HG03460 (cell line): Measurements from ENCODE around the gene NANOS3.
A peak's percentile ranks its signal among the peaks of the same experiment; 100 is the strongest.
"Not testable (repeated sequence)": the region's sequence is repeated elsewhere in the genome, so short reads cannot be mapped to it uniquely, and the experiment has no call there.

Experiments used
- ATAC-seq: cut with Tn5 transposase; IDR thresholded peaks from one replicate; pipeline ENCODE4 v1.9.1; 2021; ENCODE audit not compliant: unreplicated experiment

NANOS3 gene

GRCh38 chr19:13843104-13843921, 33.6 kb upstream of the NANOS3 start:
- no peak for ATAC-seq

- no peak for ATAC-seq
Measured at GRCh38 chr19:13844130-13844631, 32.8 kb upstream of the NANOS3 start.

GRCh38 chr19:13846557-13847406, 30.2 kb upstream of the NANOS3 start:
- peak; percentile 60 for ATAC-seq

DNA sequence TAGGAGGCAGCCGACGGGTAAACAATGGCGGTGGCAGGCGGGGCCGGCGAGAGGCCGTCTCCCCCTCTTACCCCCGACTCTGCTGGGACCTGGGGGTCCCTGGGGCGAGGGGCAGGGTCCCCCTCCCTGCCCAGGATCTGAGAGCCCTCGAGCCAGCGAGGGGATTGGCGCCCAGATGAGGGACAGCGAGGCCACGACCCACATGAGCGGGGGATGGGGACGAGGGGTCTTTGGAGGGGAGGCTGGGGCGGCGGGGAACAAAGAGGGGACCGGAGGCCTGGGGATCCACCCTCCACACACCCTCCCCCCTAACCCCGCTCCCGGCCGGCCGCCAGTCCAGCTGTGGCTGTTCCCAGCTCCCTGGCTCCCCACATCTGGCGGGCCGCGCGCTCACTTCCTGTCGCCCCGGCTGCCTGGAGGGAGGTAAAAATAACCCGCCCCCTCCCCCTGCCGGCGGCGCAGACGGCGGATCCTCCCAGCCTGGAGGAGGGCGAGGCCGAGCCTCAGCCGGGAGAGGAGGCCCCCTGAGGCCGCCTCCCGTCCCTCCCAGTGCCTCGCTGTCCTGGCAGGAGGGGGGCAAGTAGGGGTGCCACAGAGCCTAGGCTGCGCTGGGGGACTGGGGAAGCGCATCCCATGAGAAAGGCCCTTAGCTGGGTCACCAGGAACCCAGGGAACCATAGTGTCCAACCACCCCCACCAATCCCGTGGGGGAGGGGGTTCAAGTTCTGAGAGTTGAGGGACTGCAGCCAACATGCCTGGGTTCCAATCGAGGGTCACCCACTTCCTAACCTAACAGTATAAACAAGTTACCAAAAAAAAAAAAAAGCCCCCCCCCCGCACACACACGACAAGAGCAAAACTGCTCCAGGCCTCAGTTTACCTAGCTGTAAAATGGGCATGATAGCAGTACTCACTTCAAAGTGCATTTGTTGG, 29.3 kb upstream of the NANOS3 start:
- ATAC-seq, result peak; percentile 12

DNA sequence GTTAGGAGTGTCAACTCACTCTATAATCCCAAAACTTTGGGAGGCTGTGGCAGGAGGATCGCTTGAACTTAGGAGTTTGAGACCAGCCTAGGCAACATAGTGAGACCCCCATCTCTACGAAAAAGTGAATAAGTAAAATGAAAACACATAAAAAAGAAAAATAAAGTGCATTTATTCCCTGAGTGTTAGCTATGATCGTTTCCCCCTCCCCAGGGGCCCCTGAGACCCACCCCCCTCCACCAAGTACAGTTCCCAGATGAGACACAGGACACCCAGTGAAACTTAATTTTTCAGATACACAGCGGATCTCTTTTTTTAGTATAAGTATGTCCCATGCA, 28.6 kb upstream of the NANOS3 start:
- ATAC-seq, result no peak

GRCh38 chr19:13848798-13849676, 27.9 kb upstream of the NANOS3 start:
- no peak for ATAC-seq

DNA sequence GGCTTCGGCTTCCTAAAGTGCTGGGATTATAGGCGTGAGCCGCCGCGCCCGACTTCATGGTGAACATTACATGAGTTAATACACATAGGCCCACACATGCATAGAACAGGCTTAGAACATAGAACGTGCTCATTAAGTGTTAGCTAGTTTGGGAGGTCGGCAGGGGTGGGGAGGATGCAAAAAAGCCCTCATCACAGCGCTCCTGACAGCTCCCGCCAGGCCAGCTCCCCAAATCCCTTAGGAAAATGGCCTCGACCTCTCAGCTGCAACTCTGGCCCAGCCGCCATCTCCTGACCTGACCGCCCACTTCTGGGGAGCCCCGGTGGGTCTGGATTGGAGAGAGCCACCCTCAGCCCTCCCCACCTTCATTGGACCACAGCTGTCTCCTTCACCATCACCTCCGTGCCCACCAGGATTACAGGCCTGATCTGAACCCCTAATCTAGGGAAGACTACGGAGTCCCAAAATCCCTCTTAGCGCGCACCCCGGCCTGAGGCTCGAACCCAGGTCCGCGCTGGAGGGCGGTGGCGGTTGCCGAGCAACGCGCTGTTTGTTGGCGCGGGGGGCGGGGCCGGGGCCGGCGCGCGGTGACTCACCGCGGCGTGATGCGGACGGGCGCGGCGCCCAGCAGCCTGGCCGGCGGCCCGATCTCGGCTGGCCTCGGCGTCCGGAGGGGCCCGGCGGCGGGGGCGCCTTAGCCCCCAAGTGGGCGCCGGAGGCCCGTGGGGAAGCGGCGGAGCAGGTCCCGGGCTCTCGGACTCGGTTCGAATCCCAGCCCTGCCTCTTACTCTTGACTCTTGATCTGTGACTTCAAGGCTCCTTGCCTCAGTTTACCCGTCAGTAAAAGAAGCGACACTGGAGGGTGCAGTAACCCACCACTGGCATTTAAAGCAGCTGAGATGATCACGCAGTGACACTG, 26.7 kb upstream of the NANOS3 start:
- no peak for ATAC-seq

- no peak for ATAC-seq
Measured at GRCh38 chr19:13850910-13851733, 25.8 kb upstream of the NANOS3 start.

- ATAC-seq, result not testable (repeated sequence)
Measured at GRCh38 chr19:13851734-13852114, 25.2 kb upstream of the NANOS3 start.

DNA sequence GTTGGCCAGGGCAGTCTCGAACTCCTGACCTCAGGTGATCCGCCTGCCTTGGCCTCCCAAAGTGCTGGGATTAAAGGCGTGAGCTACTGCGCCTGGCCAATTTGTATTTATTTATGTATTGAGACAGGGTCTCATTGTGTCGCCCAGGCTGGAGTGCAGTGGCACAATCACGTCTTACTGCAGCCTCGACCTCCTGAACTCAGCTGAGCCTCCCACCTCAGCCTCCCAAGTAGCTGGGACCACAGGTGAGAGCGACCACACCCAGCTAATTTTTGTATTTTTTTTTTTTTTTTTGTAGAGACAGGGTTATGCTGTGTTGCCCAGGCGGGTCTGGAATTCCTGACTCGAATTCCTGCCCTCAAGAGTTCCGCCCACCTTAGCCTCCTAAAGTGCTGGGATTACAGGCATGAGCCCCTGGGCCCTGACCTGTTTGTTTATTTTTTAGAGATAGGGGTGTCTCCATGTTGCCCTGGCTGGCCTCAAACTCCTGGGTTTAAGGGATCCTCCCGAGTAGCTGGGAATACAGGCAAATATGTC, 24.7 kb upstream of the NANOS3 start:
- ATAC-seq, result not testable (repeated sequence)

DNA sequence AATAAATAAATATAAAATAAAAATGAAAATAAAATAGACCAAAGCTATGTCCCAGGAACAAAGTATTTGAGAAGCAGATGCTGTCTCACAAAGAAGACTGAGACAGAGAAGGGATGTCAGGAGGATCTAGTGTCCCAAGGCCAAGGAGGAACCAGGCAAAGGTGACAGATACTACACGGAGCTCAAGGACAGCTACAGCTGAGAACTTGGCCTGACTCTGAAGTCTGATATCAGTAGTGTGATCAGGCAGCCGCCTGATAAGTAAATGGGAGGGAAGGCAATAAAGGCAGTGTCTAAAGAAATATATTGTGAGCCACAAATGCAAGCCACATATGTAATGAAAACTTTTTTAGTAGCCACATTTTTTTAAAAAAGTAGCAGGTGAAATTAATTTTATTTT, 20.4 kb upstream of the NANOS3 start:
- ATAC-seq, result no peak

DNA sequence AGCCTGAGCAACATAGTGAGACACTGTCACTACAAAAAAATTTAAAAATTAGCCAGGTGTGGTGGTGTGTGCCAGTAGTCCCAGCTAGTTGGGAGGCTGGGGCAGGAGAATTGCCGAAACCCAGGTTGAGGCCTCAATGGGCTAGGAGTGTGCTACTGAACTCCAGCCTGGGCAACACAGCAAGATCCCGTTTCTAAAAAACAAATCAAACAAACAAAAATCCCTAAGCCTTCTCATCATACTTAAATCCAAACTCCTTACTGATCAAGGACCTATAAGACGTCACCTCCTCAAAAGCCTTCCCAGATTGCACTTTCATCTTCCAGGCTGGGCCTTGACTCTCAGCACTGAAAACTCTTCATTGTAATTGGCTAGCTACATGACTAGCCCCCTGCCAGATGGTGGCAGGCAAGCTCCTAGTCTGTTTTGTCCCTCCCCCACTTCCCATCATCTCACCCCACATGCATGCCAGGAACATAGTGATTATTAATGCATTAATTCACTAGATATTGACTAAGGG, 17.5 kb upstream of the NANOS3 start:
- ATAC-seq, result no peak

GRCh38 chr19:13860679-13861391, 16.1 kb upstream of the NANOS3 start:
- ATAC-seq, result no peak

- ATAC-seq, result peak; percentile 31
Measured at GRCh38 chr19:13861392-13861713, 15.6 kb upstream of the NANOS3 start.

GRCh38 chr19:13861714-13862531, 15.0 kb upstream of the NANOS3 start:
- peak; percentile 60 for ATAC-seq

DNA sequence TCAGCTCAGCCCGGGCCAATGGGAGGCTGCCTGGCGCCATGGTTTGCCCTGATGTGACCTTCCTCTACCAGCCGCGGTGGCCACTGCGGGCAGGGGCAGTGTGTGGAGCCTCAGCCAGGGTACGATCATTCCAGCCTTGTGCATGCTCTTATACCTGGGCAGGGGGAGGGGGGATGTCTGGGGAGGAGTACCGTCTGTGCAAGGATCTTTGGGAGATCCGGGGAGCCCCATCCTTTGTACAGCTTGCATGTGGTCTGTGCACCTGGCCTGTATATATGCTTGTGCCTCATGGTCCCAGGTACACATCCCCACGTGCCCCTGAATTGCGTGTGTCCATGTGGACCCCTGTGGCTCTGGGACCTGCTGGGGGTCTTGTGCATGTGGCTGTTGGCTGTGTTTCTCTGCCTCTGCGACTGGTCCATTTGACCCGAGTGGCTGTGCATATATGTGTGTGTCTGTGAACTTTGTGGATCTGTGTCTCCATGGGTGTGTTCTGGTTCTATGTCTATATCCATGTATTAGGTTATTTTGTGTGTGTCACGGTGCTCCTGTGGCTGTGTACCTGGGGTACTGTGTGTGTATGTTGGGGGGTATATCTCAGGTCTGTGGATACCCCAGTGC, 12.8 kb upstream of the NANOS3 start:
- no peak for ATAC-seq
